Measurements from ENCODE around the gene PCMTD2.
A peak's percentile ranks its signal among the peaks of the same experiment; 100 is the strongest.

PCMTD2 gene

DNA sequence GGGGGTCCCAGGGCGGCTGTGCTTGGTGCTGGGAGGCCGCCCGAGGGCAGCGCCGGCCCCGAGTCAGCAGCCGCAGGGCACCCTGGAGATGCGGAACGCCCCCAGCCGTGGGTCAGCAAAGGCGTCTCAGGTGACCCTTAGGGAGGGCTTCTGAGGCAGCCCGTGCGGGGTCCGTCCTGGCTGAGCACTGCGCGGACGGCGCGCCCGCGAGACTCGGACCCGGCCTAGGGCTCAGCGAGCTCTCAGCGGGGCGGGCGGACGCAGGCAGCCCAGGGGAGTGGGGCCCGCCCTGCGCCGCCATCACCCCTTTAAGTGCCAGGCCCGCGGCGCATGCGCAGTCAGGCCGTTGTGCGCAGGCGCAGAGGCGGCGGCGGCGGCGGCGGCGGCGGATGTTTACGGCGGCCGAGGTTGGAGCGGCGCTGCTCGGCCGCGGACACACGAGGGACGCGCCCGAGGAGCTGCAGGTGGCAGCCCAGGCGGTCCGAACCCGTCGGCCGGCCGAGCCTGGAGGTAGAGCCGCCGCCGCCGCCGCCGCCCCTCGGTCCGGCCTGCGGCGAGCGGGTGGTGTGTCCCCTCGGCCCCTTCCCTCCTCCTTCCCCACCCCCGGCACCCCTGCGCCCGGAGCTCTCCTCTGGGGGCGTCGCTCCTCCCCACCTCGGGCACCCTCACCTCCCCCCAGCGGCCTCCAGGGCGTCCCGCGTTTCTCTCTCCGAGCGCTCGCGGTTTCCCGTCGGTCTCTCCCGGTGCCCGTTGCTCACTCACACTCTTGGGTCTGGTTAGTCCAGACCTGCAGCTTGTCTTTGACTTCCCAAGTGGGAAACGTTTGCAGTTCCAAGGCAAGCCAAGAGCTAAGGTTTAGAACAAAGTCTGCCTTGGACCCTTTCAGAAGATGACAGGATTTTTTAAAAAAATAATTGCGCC lies at the start of gene PCMTD2:
Gene PCMTD2, plus strand, starts transcription at position 388 of the 921 bp plus-strand sequence. CDS start 4,218 bp downstream, outside the sequence.
- DNase-seq = peak; percentile 83

DNA sequence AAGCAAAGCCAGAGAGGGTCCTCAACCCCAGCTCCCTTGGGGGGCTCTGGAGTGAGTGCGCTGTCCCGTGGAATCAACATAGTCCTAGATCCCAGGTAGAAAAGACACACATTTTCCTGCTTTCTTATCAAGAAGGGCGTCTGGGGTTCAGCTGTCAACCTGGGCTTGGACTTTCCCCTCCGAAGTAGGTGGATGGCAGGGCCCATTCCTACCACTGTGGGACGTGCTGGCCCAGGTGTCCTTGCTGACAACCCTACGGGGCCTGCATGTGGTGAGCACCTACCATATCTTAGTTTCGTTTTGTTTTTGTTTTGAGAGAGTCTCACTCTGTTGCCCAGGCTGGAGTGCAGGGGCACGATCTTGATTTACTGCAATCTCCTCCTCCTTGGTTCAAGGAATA lies 48.9 kb upstream of the PCMTD2 start:
- no peak for DNase-seq

DNA sequence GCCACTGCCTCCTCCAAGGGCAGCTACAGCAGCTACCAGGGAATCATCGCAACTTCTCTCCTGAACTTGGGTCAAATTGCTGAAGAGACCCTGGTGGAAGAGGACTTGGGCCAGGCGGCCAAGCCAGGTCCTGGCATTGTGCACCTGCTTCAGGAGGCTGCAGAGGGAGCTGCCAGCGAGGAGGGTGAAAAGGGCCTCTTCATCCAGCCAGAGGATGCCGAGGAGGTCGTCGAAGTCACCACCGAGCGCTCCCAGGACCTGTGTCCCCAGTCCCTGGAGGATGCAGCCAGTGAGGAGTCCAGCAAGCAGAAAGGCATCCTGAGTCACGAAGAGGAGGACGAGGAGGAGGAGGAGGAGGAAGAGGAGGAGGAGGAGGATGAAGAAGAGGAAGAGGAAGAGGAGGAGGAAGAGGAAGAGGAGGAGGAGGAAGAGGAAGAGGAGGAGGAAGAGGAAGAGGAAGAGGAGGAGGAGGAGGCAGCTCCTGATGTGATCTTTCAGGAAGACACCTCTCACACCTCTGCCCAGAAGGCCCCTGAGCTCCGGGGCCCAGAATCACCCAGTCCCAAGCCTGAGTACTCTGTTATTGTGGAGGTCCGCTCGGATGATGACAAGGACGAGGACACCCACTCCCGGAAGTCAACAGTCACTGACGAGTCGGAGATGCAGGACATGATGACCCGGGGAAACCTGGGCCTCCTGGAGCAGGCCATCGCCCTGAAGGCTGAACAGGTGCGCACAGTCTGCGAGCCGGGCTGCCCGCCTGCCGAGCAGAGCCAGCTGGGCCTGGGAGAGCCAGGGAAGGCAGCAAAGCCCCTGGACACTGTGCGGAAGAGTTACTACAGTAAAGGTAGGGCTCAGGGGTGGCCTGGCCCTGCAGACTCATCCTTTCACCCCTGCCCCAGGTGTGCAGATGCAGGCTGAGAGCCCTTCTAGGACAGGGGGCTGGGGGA lies 47.6 kb upstream of the PCMTD2 start:
- DNase-seq = no peak

DNA sequence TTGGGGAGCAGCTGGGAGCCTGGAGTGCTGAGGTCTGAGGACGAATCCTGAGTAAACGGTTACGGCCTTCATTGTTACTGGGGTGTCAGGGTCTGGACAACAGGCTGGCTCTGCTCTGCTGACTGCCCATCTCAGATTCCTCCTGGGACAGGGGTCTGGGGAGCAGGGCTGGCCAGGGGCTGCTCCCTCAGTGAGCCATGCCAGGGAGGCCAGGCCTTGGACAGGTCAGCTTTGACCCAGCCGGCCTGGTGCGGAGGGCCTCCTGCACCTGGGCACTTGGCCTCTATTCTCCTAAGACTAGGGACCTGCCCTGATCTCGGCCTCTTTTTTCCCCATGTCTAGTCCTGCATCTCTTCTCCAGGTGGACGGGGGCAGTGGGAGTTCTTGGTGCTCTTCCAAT lies 46.4 kb upstream of the PCMTD2 start:
- DNase-seq = no peak

DNA sequence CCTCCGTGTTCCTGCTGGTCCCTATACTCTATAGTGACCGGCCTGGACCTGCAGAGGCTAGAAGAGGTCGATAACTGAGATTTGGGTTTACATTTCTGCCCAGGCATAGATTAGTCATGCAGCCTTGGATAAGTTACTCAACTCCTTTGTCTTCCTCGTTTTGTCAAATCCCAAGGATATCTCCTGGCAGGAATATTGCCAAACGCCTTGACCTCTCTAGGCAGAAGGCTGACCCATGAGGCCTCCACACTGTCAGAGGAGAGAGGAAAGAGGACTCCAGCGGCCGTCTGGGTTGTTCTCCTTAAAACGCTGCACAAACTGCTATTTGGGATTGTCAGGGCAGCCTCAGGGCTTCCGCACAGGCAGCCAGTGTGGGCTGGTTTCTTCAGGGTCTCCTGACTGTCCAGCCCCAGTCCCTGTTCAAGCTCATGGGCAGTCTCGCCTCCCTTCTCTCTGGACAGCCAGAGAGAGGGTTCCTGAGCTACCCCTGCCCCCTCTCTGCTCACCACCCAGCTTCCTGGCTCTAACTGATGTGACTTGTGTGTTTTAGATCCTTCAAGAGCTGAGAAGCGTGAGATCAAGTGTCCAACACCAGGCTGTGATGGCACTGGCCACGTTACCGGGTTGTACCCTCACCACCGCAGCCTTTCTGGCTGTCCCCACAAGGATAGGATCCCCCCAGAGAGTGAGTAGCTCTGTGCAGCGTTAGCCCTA lies 44.7 kb upstream of the PCMTD2 start:
- DNase-seq = no peak

DNA sequence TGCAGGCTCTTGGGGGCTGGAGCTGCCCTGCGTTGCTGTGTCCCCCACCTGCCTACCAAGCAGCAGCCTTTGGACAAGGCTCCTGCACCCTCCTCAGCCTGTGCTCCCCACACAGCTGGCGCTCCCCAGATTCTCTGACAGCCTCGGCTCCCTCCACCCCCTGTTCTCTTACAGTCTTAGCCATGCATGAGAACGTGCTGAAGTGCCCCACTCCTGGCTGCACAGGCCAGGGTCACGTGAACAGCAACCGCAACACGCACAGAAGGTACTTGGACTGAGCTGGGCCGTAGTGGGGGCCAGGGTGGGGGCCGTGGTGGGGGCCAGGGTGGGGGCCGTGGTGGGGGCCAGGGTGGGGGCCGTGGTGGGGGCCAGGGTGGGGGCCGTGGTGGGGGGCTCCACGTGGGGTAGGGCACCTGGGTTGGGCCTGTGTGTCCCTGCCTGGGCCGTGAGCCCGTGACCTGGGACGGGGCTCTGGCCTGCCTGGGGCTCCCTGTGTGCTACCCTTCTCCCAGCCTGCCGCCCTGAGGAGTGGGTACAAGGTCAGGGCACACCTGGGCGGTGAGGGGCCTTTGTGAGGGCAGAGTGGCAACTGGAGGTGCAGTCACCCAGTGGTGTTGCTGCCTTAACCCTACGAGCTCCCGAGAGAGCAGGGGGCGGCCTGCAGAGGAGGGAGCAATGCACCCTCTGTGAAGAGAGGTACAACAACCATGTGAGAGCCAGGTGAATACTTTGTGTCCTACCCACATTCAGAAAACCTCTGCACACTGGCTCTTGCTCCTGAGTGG lies 43.5 kb upstream of the PCMTD2 start:
- no peak for DNase-seq

DNA sequence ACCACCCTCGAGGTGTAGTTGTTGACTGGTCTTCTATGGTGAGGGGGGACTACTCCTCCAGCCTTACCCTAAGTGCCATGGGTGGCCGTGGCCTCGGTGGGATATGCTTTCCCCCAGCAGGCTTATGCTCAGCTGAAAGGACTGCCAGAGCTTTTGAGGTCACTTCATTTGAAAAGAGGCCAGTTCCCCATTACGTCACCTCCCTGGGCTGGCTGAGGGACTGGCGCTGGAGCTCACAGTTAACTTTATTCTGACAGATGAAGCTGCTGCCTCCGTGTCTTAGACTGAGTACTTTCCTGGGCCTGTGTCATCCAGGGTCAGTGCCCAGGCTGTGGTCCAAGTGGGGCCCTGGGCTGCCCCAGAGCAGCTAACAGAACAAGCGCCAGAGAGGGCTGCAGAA lies 42.8 kb upstream of the PCMTD2 start:
- DNase-seq = peak; percentile 45

DNA sequence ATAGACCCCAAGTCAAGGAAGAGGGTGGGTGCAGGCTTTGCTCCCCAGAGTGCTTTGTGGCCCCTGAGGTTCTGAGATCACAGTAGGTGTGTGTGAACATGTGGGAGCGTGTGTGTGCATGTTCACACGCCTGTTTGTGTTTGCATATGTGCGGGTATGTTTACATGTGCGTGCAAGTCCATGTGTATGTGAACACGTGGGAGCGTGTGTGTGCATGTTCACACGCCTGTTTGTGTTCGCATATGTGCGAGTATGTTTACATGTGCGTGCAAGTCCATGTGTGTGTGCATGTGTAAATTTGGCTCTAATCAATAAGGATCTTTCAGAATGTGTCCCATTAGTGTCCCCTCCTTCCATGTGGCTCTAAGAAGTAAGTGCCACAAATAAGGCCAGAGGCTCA lies 41.4 kb upstream of the PCMTD2 start:
- DNase-seq = no peak

DNA sequence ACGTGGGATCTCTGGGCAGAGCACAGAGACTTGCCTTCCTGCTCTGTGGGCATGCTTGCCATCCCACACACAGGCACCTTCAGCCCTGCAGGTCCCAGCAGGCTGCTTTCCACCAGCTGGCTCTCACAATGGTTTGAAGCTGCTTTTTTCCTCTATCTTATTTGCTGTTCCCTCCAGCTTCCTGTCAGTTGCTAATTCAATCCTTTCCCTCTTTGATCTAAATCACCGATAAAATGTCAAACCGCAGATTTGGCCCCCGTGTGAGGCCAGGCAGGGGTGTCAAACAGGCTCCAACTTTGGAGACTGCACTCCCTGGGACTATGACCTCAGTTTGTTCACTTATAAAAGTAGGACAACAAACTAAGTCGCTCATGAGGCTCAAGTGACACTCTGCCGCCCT lies 40.6 kb upstream of the PCMTD2 start:
- DNase-seq = no peak

DNA sequence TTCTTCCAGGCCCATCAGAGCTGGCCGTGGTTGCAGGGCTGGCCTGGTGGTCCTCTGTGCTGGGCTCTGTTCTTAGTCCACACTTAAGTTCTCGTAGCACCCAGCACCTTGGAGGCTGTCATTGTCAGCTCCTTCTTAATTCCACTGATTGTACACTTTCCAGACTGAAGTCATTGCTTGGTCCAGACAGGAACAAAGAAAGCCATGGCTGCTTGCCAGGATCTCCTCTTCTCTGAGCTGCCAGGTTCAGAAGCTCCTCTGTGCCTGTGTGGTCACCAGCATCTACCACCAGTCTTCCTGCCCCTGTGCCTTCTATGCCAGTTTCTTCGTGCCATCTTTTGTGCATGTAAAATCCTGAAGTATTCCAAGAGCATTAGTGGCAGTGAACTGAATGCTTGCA lies 39.5 kb upstream of the PCMTD2 start:
- no peak for DNase-seq

DNA sequence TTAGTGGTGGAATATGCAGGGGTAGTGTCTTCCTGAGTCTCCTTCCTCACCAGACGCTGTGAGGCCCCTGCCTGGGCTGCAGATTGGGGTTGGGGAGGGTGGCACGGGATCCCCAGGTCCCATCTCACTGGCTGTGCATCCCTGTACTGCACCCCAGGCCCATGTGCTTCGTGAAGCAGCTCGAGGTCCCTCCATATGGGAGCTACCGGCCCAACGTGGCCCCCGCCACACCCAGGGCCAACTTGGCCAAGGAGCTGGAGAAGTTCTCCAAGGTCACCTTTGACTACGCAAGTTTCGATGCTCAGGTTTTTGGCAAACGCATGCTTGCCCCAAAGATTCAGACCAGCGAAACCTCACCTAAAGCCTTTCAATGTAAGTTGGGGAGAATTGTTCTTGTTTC lies 38.6 kb upstream of the PCMTD2 start:
- DNase-seq = no peak

DNA sequence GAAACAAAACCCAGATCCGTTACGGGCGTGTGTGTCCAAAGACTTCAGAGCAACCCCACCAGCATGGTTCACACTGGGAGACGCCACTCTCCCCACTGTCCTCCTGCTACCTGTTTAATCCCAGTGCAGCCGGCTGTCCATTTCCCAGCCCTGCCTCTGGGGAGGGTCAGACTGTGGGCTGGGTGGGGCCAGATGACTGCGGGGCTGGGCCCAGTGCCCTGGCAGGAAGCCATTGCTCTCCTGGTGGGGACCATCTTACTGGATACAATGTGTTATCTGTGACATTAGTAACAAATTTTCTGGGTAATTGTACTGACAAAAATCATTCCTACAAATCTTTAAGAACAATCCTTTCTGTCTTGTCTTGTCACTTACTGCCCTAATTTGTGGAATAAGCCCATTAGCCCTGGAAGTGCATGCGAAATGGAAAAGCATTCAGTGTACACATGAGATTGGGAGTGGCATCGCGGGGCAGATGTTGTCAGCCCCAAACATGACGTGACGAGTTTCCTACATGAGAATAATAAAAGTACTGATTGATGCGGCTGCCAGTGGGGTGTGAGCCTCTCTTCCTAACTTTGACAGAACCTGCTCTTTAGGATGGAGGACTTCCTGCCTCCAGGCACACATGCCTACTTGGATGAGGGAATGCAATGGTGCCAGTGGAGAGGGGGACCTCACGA lies 37.9 kb upstream of the PCMTD2 start:
- DNase-seq = no peak

DNA sequence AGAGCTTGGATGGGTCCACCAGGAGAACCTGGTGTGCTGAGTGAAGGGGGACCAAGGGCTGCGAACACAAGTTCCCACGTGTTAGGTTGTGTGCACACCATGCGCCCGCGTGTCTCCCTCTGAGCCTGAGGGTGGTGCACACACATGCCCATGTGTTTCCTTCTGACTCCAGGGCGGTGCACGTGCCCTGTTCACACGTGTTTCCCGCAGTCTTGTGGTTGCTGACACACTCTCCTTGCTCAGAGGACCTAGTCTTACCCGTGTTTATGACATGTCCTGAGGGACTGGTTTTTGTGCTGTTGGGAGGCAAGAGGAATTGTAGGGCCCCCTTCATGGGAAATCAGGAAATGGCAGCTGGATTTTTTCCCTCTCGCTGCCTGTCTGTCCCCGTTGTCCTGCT lies 36.3 kb upstream of the PCMTD2 start:
- no peak for DNase-seq

DNA sequence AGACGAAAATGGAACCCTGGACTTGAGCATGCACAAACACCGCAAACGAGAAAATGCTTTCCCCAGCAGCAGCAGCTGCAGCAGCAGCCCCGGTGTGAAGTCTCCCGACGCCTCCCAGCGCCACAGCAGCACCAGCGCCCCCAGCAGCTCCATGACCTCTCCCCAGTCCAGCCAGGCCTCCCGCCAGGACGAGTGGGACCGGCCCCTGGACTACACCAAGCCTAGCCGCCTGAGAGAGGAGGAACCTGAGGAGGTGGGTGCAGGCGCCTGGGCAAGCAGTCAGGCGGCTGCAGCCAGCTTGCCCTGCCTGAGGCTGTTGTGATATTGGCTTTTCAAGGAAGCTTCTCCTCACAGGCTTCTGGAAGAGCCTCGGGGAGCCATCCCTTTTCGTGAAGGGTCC lies 35.8 kb upstream of the PCMTD2 start:
- no peak for DNase-seq

DNA sequence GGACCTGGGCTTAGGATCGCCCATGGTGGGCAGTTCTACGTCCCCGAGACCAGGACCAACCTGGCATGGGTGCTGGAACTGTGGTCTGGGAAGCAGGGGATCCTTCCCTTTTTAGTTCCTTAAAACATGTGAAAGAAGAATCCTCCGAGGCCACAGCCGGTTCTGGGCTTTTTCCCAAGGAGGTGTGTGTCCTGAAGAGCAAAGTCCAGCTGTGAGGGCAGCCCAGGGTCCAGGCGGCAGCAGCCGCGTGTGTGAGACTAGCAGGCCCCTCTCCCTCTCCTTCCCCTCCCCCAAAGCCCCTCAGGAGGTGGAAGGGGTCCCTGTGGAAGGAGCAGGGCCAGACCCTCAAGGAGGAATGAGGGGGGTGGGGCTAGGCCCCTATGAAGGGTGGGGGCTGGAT lies 35.1 kb upstream of the PCMTD2 start:
- no peak for DNase-seq

DNA sequence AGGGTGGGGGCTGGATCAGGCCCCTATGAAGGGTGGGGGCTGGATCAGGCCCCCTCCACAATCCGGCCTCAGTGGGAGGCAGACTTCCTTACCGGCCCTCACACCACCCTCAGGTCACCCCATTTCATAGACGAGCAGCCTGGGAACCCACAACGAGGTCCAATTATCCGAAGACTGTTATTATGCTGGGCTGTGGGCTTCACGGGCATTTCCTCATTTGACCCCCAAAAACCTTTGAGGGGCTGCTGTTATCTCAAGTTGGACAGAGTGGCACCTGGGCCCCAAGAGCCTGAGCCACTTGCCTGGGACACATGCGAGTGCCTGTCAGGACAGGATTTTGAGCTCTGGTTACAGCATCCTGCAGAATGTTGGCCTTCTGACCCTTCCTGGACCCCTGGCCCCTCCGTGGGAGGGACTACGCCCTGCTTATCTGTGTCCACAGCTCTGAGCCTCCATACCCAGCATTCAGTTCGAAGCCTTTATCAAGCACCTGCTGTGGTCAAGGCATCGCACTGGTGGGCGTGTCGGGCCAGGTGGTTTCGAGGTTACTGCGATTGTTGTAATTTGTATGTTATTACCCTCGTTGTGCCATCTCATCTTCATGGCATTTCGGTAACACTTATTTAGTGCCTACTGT lies 34.5 kb upstream of the PCMTD2 start:
- DNase-seq = no peak

DNA sequence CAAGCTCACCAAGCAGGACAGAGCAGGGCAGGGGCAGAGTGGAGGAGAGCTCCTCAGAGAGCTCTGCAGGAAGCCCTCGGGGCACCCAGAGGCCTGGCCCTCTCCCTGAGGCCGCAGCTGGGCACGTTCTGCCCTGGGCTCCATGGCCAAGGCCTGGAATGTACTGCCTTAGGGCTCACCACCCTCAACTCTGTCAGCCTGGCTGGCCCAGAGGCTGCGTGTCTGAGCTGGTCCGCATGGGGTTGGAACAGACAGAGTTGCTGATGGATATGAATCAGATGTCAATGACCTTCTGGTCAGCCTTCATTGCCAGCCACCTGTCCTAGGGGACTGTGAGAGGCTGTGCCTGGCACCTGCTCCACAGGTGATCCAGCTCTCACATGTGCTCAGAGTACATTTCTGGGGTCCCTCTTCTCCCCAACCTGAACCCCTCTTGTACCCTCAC lies 33.2 kb upstream of the PCMTD2 start:
- no peak for DNase-seq

DNA sequence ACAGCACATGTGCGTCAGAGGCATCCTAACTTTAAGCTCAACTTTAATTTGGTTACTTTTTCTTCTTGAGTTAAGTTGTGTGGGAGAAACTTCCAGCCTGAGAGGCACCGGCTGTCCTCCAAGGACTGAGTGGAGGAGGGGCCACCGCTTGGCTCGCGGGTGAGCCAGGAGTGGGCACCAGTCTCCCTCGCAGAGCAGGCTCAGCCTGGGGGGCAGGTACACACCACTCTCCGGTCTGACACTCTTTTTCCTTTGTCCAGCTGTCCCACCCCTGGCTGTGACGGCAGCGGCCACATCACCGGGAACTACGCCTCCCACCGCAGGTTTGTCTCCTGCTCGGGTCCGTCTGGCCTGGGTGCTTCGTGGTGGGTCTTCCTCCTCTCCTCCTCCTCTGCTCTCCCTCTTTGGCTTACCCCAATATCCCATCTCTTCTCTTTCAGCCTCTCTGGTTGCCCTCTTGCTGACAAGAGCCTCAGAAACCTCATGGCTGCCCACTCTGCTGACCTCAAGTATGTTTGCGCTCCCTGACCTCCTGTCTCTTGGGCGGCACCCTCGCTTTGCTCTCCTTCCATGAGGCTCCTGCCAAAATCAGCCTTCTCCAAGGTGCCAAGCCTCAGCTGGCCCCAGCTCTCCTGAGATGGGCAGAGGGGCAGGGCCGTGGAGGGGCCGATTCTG lies 32.6 kb upstream of the PCMTD2 start:
- DNase-seq = no peak

DNA sequence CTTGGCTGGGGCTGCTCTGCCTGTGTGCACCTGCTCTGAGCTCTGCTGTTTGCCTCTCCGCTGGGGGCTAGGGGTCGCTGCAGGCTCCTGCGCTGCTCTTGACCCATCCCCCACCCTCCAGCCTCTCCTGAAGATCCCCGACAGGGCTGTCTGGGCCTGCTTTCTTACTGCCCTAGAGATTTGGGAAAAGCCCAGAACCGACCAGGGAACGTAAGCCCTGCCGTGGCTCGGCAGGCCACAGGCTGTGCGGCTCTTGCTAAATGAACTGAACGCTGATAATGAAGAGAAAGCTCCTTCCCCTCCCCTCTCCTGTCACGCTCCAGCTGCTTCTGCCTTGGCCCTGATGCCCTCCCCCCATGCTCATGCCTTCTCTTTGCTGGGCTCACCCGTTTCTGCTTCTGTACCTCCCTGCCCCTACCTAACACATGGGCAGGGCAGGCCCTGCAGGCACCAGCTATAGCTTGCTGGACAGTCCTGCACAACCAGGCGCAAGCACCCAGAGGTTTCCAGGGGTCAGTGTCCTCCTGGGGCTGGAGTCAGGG lies 32.0 kb upstream of the PCMTD2 start:
- DNase-seq = peak; percentile 48

Data from fibroblast of upper back skin (primary cell).